Measurements from ENCODE around the gene LITAFD. TPM values are rescaled to one million over a fixed set of nuclear protein-coding genes. Genes with fewer than 3 reads are reported as not detected.
A peak's percentile ranks its signal among the peaks of the same experiment; 100 is the strongest.

The LITAFD gene
- total RNA-seq, 1 donor from 2014 or later = not detected

GRCh38 chr16:8866884-8867215 lies 15.3 kb upstream of the LITAFD start:
- Mint-ChIP-seq H3K27me3 (ENCODE audit: unreplicated experiment) (no peaks in the 10 kb centered on the region), H3K4me3 (ENCODE audit: unreplicated experiment) (peak overlapping the region; percentile 96), H3K9me3 (ENCODE audit: unreplicated experiment) (no peaks in the 10 kb centered on the region), H3K4me1 (ENCODE audit: unreplicated experiment) (peaks cover 69% of the 10 kb centered on the region), H3K27ac (ENCODE audit: unreplicated experiment) (peak overlapping the region; percentile 89), H3K36me3 (ENCODE audit: unreplicated experiment) (no peaks in the 10 kb centered on the region)
- no peak for DNase-seq (ENCODE audit: extremely low spot score, unreplicated experiment)
- TF ChIP-seq CTCF (IDR thresholded peaks at IDR 0.05) = no peak

GRCh38 chr16:8867216-8867931 lies 14.8 kb upstream of the LITAFD start:
- no peak for TF ChIP-seq CTCF (IDR thresholded peaks at IDR 0.05)
- Mint-ChIP-seq H3K27ac (ENCODE audit: unreplicated experiment) (peak overlapping the region; percentile 89), H3K9me3 (ENCODE audit: unreplicated experiment) (no peaks in the 10 kb centered on the region), H3K4me1 (ENCODE audit: unreplicated experiment) (peaks cover 64% of the 10 kb centered on the region), H3K4me3 (ENCODE audit: unreplicated experiment) (peak overlapping the region; percentile 96), H3K27me3 (ENCODE audit: unreplicated experiment) (no peaks in the 10 kb centered on the region), H3K36me3 (ENCODE audit: unreplicated experiment) (no peaks in the 10 kb centered on the region)
- DNase-seq (ENCODE audit: extremely low spot score, unreplicated experiment) = no peak

DNA sequence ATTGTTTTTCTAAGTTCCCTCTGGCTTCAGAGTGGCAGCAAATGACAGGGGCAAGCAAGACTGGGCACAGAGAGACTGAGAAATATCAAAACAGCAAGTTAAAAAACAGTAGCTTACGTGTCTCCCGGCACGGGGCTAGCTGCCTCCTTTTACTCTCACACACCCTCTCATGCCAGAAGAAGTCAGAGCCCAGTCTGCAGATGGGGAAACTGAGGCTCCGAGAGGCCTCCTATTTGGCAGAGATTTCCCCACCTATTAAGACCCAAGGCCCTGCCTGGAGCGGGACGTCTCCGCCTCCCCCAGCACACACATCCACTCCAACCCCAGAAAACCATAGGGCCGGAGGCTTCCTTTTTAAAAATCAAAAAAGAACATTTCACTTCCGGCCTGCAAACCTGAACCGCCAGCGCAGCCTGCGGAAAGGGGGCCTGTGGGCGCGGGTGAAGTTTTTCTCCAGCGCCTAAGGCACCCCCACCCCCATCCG lies 14.2 kb upstream of the LITAFD start:
- peaks cover 59% of the 10 kb centered on the region for H3K4me1 Mint-ChIP-seq (ENCODE audit: unreplicated experiment)
- TF ChIP-seq CTCF (IDR thresholded peaks at IDR 0.05) = no peak
- H3K9me3 Mint-ChIP-seq (ENCODE audit: unreplicated experiment) = no peaks in the 10 kb centered on the region
- no peak for DNase-seq (ENCODE audit: extremely low spot score, unreplicated experiment)
- H3K27me3 Mint-ChIP-seq (ENCODE audit: unreplicated experiment) = no peaks in the 10 kb centered on the region
- H3K27ac Mint-ChIP-seq (ENCODE audit: unreplicated experiment) = peak overlapping the region; percentile 89
- H3K36me3 Mint-ChIP-seq (ENCODE audit: unreplicated experiment) = no peaks in the 10 kb centered on the region
- H3K4me3 Mint-ChIP-seq (ENCODE audit: unreplicated experiment) = peak overlapping the region; percentile 96

GRCh38 chr16:8868416-8869211 lies 13.5 kb upstream of the LITAFD start, which contains the start of gene CARHSP1:
TSS of gene CARHSP1 (minus strand) at chr16:8869006. CDS start at chr16:8859328, 9,678 bp downstream.
- H3K9me3 Mint-ChIP-seq (ENCODE audit: unreplicated experiment) = no peaks in the 10 kb centered on the region
- peak within 1 kb of the TSS; percentile 96 for H3K4me3 Mint-ChIP-seq (ENCODE audit: unreplicated experiment)
- TF ChIP-seq CTCF (IDR thresholded peaks at IDR 0.05) = no peak
- peak within 1 kb of the TSS; percentile 89 for H3K27ac Mint-ChIP-seq (ENCODE audit: unreplicated experiment)
- DNase-seq (ENCODE audit: extremely low spot score, unreplicated experiment) = peak; percentile 94
- no peaks in the 10 kb centered on the region for H3K27me3 Mint-ChIP-seq (ENCODE audit: unreplicated experiment)
- H3K36me3 Mint-ChIP-seq (ENCODE audit: unreplicated experiment) = no peaks in the 10 kb centered on the region
- H3K4me1 Mint-ChIP-seq (ENCODE audit: unreplicated experiment) = peaks cover 53% of the 10 kb centered on the region

Data from osteocyte (in vitro differentiated cells).